ENCODE measurements around the gene GABRG3. TPM values are rescaled to one million over a fixed set of nuclear protein-coding genes. Genes with fewer than 3 reads are reported as not detected.

Gene GABRG3
- total RNA-seq, 4 donors from 2014 or later: 0.97 to 3.9 (median 3.6) TPM; not detected in 1

GRCh38 chr15:27232876-27233275, 261.9 kb downstream of the GABRG3 start:
- Histone ChIP-seq H3K9me3 (no peaks in the 10 kb centered on the region), H3K36me3 (no peaks in the 10 kb centered on the region), H3K27me3 (no peaks in the 10 kb centered on the region), H3K27ac (no peak overlapping the region), H3K4me3 (no peak overlapping the region), H3K4me1 (no peaks in the 10 kb centered on the region)
- TF ChIP-seq POLR2A (IDR thresholded peaks at IDR 0.05): no peak
- TF ChIP-seq CTCF (IDR thresholded peaks at IDR 0.05): no peak
- TF ChIP-seq POLR2AphosphoS5 (IDR thresholded peaks at IDR 0.05): no peak
- no peak for TF ChIP-seq EP300 (IDR thresholded peaks at IDR 0.05)
- WGBS: 55% methylated on average over 3 of the region's 4 CpGs
- no peak for DNase-seq (ENCODE audit: low spot score in 2 of 2)

- H3K27ac ChIP-seq: no peak overlapping the region
- H3K9me3 ChIP-seq: no peaks in the 10 kb centered on the region
- no peak overlapping the region for H3K4me3 ChIP-seq
- H3K36me3 ChIP-seq: no peaks in the 10 kb centered on the region
- H3K4me1 ChIP-seq: no peaks in the 10 kb centered on the region
- no peaks in the 10 kb centered on the region for H3K27me3 ChIP-seq
- no peak for TF ChIP-seq POLR2A (IDR thresholded peaks at IDR 0.05)
- TF ChIP-seq EP300 (IDR thresholded peaks at IDR 0.05): no peak
- TF ChIP-seq POLR2AphosphoS5 (IDR thresholded peaks at IDR 0.05): no peak
- TF ChIP-seq CTCF (IDR thresholded peaks at IDR 0.05): no peak
- no peak for DNase-seq (ENCODE audit: low spot score in 2 of 2)
- 94% methylated on average over 4 of the region's 4 CpGs for WGBS
Measured at GRCh38 chr15:27234593-27234992, 263.6 kb downstream of the GABRG3 start.

GRCh38 chr15:27235161-27235560, 264.2 kb downstream of the GABRG3 start:
- Histone ChIP-seq H3K9me3 (no peaks in the 10 kb centered on the region), H3K4me3 (no peak overlapping the region), H3K36me3 (no peaks in the 10 kb centered on the region), H3K27ac (no peak overlapping the region), H3K27me3 (no peaks in the 10 kb centered on the region), H3K4me1 (no peaks in the 10 kb centered on the region)
- WGBS: 66% methylated on average over 4 of the region's 4 CpGs
- no peak for TF ChIP-seq POLR2AphosphoS5 (IDR thresholded peaks at IDR 0.05)
- no peak for DNase-seq (ENCODE audit: low spot score in 2 of 2)

GRCh38 chr15:27235681-27236080, 264.7 kb downstream of the GABRG3 start:
- no peaks in the 10 kb centered on the region for H3K36me3 ChIP-seq
- TF ChIP-seq CTCF (IDR thresholded peaks at IDR 0.05): no peak
- TF ChIP-seq POLR2A (IDR thresholded peaks at IDR 0.05): no peak
- TF ChIP-seq POLR2AphosphoS5 (IDR thresholded peaks at IDR 0.05): no peak
- no peak for TF ChIP-seq EP300 (IDR thresholded peaks at IDR 0.05)
- WGBS: 42% methylated on average over 2 of the region's 2 CpGs
- H3K4me3 ChIP-seq: no peak overlapping the region
- no peaks in the 10 kb centered on the region for H3K9me3 ChIP-seq
- DNase-seq (ENCODE audit: low spot score in 2 of 2): no peak
- H3K27me3 ChIP-seq: no peaks in the 10 kb centered on the region
- no peaks in the 10 kb centered on the region for H3K4me1 ChIP-seq
- no peak overlapping the region for H3K27ac ChIP-seq

GRCh38 chr15:27237319-27237939, 266.4 kb downstream of the GABRG3 start:
- H3K36me3 ChIP-seq: no peaks in the 10 kb centered on the region
- 63% methylated on average over 7 of the region's 7 CpGs for WGBS
- no peak for DNase-seq (ENCODE audit: low spot score in 2 of 2)
- TF ChIP-seq CTCF (IDR thresholded peaks at IDR 0.05) (no peak), EP300 (IDR thresholded peaks at IDR 0.05) (no peak), POLR2AphosphoS5 (IDR thresholded peaks at IDR 0.05) (no peak), POLR2A (IDR thresholded peaks at IDR 0.05) (no peak)
- no peaks in the 10 kb centered on the region for H3K4me1 ChIP-seq
- no peaks in the 10 kb centered on the region for H3K27me3 ChIP-seq
- H3K27ac ChIP-seq: no peak overlapping the region
- H3K9me3 ChIP-seq: no peaks in the 10 kb centered on the region
- H3K4me3 ChIP-seq: no peak overlapping the region

GRCh38 chr15:27238209-27238608, 267.2 kb downstream of the GABRG3 start:
- WGBS: 56% methylated on average over 12 of the region's 12 CpGs
- no peaks in the 10 kb centered on the region for H3K27me3 ChIP-seq
- TF ChIP-seq EP300 (IDR thresholded peaks at IDR 0.05) (no peak), CTCF (IDR thresholded peaks at IDR 0.05) (no peak), POLR2AphosphoS5 (IDR thresholded peaks at IDR 0.05) (no peak), POLR2A (IDR thresholded peaks at IDR 0.05) (no peak)
- no peak for DNase-seq (ENCODE audit: low spot score in 2 of 2)
- no peak overlapping the region for H3K27ac ChIP-seq
- no peaks in the 10 kb centered on the region for H3K4me1 ChIP-seq
- no peak overlapping the region for H3K4me3 ChIP-seq
- no peaks in the 10 kb centered on the region for H3K36me3 ChIP-seq
- no peaks in the 10 kb centered on the region for H3K9me3 ChIP-seq
